HG03439 (cell line): ENCODE data around the gene METTL18.

ENCODE experiments used
- ATAC-seq: cut with Tn5 transposase; IDR thresholded peaks from one replicate; pipeline ENCODE4 v1.9.1; 2021; ENCODE audit warnings: mild to moderate bottlenecking, moderate library complexity; ENCODE audit not compliant: unreplicated experiment

The METTL18 gene

DNA sequence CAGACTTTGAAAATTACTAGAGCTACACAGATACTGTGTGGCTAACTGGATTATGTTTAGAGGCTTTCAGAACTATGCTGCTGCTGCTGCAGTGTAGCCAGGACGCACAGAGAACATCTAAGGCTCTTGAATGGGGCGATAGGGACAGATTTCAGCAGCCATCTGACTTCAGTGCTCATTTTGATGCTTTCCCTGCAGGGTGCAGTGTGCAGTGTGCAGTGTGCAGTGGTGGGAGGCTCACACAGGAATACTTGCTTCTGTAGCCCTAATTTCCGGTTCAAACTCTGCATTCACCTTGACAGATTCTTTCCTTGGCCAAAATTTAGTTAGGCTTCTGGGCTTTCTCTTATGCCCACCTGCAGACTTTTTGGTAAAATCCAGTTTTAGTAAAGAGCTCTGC lies 7.7 kb downstream of the METTL18 start:
- no peak for ATAC-seq

DNA sequence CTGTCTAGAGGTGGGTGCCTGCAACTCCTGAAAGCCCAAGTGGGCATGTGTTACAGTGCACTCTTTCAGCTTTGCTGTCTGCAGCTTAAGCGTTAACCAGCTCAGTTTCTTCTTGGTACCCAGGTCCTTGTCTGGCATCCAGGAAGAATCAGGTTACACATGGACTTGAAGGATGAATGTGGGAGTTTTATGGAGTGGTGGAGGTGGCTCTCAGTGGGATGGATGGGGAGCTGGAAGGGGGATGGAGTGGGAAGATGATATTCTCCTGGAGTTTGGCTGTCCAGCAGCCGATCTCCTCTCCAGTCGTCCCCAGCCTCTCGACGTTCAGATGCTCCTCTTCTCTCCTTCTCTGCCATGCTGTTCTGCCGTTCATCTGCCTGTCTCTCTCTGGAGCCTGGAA lies 9.4 kb downstream of the METTL18 start:
- no peak for ATAC-seq

DNA sequence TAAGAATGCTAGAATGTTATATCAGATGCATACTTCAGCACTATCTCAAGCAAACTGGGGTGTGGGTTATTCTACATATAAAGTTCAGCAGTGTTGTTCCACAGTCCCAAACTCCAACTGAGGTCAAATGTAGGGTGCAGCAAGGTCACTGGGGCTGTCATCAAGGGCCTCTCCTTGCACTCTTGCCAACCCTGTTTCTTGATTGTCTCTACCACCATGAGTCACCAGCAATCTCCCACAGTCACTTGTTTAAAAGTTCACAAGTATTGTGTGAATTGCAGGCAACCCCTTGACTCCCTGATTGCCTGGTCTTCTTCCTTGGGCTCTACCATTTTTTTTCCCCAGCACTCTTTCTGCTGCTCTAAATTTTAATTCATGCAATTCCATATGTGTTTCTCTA lies 10.6 kb downstream of the METTL18 start:
- ATAC-seq, result no peak

DNA sequence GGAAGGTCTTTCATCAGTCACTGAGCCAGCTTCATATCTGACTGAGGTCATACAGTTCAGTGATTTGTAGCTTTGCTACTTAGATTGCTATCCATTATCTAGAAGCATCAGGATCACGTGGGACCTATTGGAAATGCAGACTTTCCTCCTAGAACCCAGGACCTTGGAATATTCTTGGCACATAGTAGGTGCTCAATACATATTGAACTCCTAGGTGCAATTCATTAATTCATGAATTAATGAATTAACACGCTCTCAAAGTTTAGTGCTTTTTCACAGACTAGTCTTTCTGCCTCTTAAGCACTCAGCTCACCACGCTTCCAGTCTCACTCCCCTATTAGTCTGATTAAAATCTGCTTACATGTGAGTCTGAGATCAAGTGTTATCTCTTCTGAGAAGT lies 12.1 kb downstream of the METTL18 start:
- ATAC-seq, result no peak

DNA sequence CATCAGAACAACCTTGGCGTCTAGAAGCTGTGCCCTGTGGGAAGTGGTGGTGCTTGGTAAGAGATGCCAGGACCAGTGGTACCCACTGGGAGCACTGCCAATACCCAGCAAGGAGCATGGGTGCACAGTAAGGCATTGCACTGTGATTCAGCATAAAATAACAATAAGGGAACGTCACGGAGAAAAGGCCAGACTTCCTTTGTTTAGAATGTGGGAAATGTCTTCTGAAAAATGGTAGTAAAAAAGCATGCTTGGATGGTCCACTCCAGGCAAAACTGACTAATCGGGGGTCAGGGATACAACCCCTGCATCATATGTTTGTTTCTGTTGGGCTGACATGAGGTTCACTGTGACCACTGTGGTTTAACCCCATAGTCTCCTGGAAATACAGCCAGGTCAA lies 14.7 kb downstream of the METTL18 start:
- ATAC-seq, result no peak

DNA sequence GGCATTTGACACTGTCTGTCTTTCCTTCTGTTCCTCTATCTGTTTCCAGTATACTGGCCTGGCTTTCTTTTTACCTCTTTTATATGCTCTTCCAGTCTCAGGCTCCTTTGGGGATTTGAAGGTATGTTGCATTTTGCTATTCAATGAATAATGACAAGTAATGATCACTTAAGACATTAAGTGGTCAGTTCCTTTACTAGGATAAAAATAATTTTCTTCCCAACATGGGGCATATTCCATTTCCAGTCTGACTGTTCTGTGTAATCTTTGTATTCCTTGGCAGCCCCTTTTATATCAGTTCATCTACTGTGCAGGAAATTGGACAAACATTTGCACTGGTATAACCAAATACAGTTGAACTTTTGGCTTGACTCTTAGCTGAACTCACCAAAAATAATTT lies 15.6 kb downstream of the METTL18 start:
- ATAC-seq, result no peak

DNA sequence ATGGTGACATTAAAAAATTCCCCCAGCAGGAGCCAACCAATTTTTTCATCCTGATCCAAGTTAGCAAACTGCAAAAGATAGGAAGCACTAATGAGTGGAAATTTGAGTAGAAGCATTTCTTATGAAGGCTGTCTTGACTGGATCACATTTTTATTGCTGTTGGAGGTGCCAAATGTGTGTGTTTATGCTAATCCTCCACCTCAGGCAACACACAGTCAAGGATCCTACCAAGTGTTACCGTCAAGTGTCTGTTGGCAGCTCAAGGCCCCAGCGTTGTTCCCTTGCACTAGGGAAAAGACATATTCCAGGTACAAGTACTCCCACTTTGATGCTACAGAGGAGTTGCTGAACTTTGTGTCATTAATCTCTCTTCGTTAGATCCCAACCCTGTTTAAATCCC lies 18.3 kb downstream of the METTL18 start:
- ATAC-seq, result no peak

DNA sequence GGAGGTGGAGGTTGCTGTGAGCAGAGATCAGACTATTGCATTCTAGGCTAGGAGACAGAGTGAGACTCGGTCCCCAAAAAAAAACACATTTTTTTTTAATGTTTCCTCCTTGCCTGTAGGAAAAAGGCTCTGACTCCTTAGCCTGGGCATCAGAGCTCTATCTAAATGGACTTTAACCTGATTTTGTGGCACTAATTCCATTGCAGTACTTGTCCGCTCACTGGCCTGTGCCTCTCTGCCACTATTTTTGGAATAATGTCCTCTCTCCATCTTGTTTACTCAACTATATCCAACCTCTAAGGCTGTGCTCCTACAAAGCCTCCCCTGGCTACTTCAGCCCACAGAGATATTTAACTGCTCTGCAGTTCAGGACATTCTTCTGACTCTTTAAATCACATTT lies 26.5 kb downstream of the METTL18 start:
- ATAC-seq, result no peak

DNA sequence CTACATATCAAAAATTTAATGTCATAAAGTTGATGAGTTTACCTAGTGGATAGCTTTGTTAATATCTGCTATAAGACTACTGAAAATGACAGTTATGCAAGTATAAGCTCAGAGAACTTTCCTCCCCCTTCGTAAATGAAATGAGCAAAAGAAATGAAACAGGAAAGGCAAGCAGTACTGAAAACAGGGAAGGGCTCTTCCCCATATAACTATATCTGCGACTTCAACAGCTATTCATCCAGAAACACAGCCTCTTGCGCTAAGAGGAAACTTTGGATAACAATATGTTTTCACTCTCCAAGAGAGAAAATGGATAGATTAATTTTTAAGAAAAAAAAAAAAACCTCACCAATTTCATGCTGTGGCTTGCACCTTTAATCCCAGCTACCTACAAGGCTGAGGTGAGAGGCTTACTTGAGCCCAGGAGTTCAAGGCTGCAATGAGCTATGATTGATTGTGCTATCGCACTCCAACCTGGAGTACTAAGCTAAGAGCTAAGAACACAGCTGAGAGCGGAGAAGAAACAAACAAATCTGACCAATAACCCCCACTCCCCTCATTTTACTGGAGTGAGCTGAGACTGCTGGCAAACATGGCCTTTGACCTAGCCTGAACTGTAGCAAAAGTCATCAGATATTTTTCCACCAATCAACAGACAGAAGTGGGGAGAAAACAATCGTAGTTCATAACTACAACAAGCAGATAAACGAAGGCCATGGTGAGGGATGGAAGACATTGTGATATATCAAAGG lies 29.0 kb downstream of the METTL18 start:
- no peak for ATAC-seq

DNA sequence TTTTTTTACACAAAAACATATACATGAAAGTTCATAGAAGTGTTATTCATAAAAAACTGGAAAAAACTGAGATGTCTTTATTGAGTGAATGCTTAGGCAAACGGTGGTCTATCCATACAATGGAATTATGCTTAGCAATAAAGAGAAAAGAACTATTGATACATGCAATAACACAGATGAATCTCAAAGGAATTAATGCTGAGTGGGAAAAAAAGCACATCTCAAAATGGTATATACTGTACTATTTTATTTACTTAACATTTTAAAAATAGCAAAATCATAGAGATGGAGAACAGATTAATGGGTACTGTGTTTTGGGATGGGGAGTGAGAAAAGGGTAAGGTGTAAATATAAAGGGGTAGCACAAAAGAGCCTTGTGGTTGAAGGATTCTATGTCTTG lies 29.8 kb downstream of the METTL18 start:
- no peak for ATAC-seq

DNA sequence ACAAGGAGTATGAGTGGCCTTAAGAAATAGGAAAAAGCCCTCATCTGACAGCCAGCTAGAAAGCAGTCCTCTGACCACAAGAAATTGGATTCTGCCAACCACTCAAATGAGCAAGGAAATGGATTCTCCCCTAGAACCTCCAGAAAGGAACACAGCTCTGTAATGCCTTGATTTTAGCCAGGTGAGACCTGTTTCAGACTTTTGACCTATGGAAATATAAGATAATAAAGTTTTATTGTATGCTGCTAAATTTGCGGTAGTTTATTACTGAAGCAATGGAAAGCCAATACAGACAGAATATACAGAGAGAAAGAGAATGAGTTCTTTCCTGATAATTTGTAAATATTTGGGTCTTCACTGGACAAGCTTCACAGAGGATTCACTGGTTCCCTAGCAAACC lies 32.0 kb downstream of the METTL18 start:
- no peak for ATAC-seq

DNA sequence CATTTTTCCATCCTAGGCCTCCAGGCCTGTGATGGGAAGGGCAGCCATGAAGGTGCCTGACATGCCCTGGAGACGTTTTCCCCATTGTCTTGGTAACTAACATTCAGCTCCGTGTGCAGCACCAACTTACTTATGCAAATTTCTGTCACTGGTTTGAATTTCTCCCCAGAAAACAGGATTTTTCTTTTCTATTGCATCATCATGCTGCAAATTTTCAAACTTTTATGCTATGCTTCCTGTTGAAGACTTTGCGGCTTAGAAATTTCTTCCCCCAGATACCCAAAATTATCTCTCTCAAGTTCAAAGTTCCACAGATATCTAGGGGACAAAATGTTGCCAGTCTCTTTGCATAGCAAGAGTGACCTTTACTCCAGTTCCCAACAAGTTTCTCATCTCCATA lies 35.7 kb downstream of the METTL18 start:
- no peak for ATAC-seq

DNA sequence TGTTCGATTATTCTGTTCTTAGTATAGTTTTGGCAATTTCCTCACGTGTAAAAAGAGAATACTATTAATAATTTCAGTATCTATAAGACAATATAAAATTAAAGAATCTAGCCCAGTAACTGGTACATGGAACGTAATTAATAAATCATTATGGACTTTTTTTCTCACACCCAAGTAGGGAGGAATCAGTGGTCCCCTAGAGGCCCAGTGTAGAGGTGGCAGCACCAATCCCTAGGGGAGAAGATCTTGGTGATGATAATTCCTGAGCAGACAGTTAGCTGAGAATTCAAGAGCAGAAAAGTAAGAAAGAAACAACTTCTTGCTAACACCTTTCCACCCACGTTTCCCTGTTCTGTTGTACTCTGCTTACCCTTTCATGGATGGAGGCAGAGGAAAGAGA lies 41.2 kb downstream of the METTL18 start:
- no peak for ATAC-seq

DNA sequence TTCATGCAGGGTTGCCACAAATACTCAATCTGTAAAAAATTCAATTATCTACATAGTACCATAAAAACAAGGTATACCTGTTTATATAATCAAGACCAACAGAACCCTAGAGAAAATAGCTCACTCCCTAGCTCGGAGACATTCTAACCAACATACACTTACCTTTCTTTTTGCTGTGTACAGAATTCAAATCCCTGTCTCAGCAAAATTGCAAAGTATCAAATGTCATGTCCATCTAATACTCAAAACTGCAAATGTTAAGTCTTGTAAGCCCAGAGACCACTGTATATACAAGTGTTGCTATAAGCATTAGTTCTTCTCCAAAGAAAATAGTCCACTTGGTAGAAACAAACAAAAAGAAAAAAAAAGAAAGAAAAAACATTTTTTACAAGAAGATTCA lies 44.7 kb downstream of the METTL18 start:
- ATAC-seq, result no peak

DNA sequence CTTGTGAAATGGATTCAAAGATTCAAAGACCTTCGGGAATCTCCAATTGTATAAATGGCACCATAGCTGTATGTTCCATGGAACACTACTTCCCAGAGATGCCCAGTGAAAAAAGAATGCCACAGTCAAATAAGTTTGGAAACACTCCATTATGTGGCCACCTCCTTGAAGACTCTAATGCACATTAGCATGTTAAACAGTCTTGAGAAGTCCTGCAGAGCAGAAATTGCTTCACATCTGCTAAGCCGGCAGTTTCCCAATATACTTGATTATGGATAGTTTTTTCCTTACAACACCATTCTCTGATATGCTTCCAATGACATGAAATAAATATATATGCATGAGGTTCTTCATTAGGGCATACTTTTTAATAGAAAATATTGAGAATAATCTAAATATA lies 48.2 kb downstream of the METTL18 start:
- ATAC-seq, result no peak

DNA sequence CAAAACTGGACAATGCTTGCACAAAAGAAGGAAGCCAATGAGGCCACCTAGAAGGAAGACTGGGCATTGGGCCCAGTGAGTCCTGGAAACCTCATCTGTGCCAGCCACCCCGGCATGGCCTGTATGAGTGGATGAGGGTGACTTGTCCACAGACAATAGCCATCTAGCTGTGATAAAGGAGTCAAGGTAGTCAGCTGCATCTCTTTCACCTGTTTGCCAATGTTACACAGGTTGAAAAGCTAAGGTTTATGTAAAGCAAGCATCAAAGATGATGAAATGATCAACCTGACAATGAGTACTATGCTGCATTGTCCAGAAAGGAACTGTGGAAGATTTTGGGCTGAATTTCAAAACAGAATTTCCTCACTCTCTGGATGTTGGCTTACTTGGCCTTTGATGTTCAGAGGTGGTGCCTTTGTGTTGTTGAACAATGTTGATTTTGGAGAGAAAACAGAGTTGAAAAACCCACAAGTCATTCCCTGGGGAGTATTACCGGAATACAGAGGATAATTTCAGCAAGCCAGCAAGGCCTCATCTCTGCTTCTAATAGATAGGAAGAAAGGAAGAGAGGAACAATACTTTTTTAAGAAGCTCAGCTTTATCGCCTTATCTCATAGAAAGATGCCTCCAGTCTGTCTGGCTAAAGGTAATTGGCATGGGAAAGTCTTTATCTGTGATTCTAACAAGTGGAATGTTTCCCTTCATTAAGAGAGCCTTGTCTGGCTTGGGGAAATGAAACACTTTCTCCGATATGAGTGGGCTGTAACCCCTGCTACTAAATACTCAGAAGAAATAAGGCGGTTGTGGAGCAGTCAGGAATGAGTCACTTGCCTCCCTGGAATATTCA lies 49.5 kb downstream of the METTL18 start:
- ATAC-seq, result no peak
